ENCODE results near the gene USP7. TPM values are rescaled to one million over a fixed set of nuclear protein-coding genes. Genes with fewer than 3 reads are reported as not detected.
A peak's percentile ranks its signal among the peaks of the same experiment; 100 is the strongest.

The USP7 gene
- total RNA-seq (100 to 1,000 TPM in 2 of 7 donors, 10 to 100 TPM in 5; 73.8 to 104 (median 98.3) TPM), polyA plus RNA-seq (10 to 100 TPM; 28.1 to 86.3 TPM)
- long read RNA-seq, donor 1, partial matches to known transcripts = 12 of 14 reads
- long read RNA-seq, donor 1, other reads (novel, unspliced or antisense) = 2 of 14 reads
- long read RNA-seq, donor 2, full-length matches to known transcripts = 5 of 19 reads
- long read RNA-seq, donor 2, partial matches to known transcripts = 14 of 19 reads
- long read RNA-seq, donor 2, other reads (novel, unspliced or antisense) = 0 of 19 reads
- long read RNA-seq, donor 3, full-length matches to known transcripts = 72 of 97 reads
- long read RNA-seq, donor 3, partial matches to known transcripts = 11 of 97 reads
- long read RNA-seq, donor 3, other reads (novel, unspliced or antisense) = 14 of 97 reads

GRCh38 chr16:8963821-8964441, at the start of gene USP7:
Gene USP7 (minus strand): TSS chr16:8963906. CDS start chr16:8963285, 621 bp downstream.
- intact Hi-C loops (cut with DNase I) = loop anchor here in 1 of 4 donors (5.0 kb wide), 1 partner anchor 128 kb away; the partner anchor contains the start of gene HAPSTR1
- no peaks in the 10 kb centered on the region for H3K27me3 ChIP-seq
- no peaks in the 10 kb centered on the region for H3K9me3 ChIP-seq
- peak; percentile 89 to 95 (median 90) for DNase-seq
- peak within 1 kb of the TSS; percentile 67 for H3K4me3 ChIP-seq
- H3K27ac ChIP-seq = peak within 1 kb of the TSS; percentile 63 to 70
- peaks cover 14% of the 10 kb centered on the region for H3K4me1 ChIP-seq (ENCODE audit: insufficient read depth)
- no peaks in the 10 kb centered on the region for H3K36me3 ChIP-seq
- TF ChIP-seq POLR2A (IDR thresholded peaks at IDR 0.05) (peak; percentile 48), EP300 (IDR thresholded peaks at IDR 0.05) (no peak)
- WGBS, 3 donors = 0 to 1% (median 0%) methylated on average over 27 to 78 of the region's 79 CpGs

- intact Hi-C loops (cut with DNase I) = loop anchor here in 1 of 4 donors (10.0 kb wide), 1 partner anchor 439 kb away; no protein-coding TSS in a partner anchor
- no peak for DNase-seq
- Histone ChIP-seq H3K27ac (no peak overlapping the region), H3K9me3 (no peaks in the 10 kb centered on the region), H3K4me1 (ENCODE audit: insufficient read depth) (peaks cover 2% of the 10 kb centered on the region), H3K4me3 (no peak overlapping the region), H3K36me3 (no peaks in the 10 kb centered on the region), H3K27me3 (no peaks in the 10 kb centered on the region)
- 23 to 34% (median 25%) methylated on average over 7 of the region's 7 CpGs for WGBS, 3 donors
- TF ChIP-seq CTCF (IDR thresholded peaks at IDR 0.05) (no peak), EP300 (IDR thresholded peaks at IDR 0.05) (no peak), POLR2A (IDR thresholded peaks at IDR 0.05) (no peak)
These were observed 49.8 kb upstream of the USP7 start for GRCh38 chr16:9013508-9013864.

- Histone ChIP-seq H3K27ac (no peak overlapping the region), H3K4me3 (no peak overlapping the region), H3K27me3 (no peaks in the 10 kb centered on the region), H3K9me3 (no peaks in the 10 kb centered on the region), H3K36me3 (no peaks in the 10 kb centered on the region), H3K4me1 (ENCODE audit: insufficient read depth) (peaks cover 2% of the 10 kb centered on the region)
- intact Hi-C loops (cut with DNase I) = loop anchor here in 1 of 4 donors (10.0 kb wide), 1 partner anchor 438 kb away; no protein-coding TSS in a partner anchor
- 20 to 31% (median 23%) methylated on average over 19 to 28 of the region's 28 CpGs for WGBS, 3 donors
- TF ChIP-seq POLR2A (IDR thresholded peaks at IDR 0.05) = no peak
- TF ChIP-seq EP300 (IDR thresholded peaks at IDR 0.05) = no peak
- no peak for TF ChIP-seq CTCF (IDR thresholded peaks at IDR 0.05)
- peak in 1 of 5 donors; percentile 31 for DNase-seq
These were observed 49.3 kb upstream of the USP7 start for GRCh38 chr16:9012848-9013507.

- WGBS, 3 donors = 64 to 76% (median 66%) methylated on average over 6 of the region's 6 CpGs
- intact Hi-C loops (cut with DNase I) = loop anchor here in 1 of 4 donors (10.0 kb wide), 1 partner anchor 438 kb away; no protein-coding TSS in a partner anchor
These were observed 48.6 kb upstream of the USP7 start for GRCh38 chr16:9012330-9012729.

More at GRCh38 chr16:9012330-9012729, 48.6 kb upstream of the USP7 start:
- DNase-seq = no peak
- TF ChIP-seq POLR2A (IDR thresholded peaks at IDR 0.05) (no peak), CTCF (IDR thresholded peaks at IDR 0.05) (no peak), EP300 (IDR thresholded peaks at IDR 0.05) (no peak)
- Histone ChIP-seq H3K4me1 (ENCODE audit: insufficient read depth) (peaks cover 2% of the 10 kb centered on the region), H3K4me3 (no peak overlapping the region), H3K27me3 (no peaks in the 10 kb centered on the region), H3K36me3 (no peaks in the 10 kb centered on the region), H3K27ac (no peak overlapping the region), H3K9me3 (no peaks in the 10 kb centered on the region)

Data from ovary (tissue), 10 donors.